Measurements from ENCODE around the gene ZCCHC7. TPM values are rescaled to one million over a fixed set of nuclear protein-coding genes. Genes with fewer than 3 reads are reported as not detected.
A peak's percentile ranks its signal among the peaks of the same experiment; 100 is the strongest.

The ZCCHC7 gene
- total RNA-seq, 2 donors from 2014 or later = 20.7 to 25.7 TPM

- Mint-ChIP-seq H3K36me3 (no peaks in the 10 kb centered on the region), H3K27me3 (no peaks in the 10 kb centered on the region), H3K9me3 (no peaks in the 10 kb centered on the region), H3K4me1 (ENCODE audit: low read depth in 2 of 2) (peaks cover 0 to 3% of the 10 kb centered on the region in 2 donors), H3K27ac (no peak overlapping the region), H3K4me3 (no peak overlapping the region)
- ATAC-seq = no peak
- no peak for DNase-seq (ENCODE audit: low spot score)
Measured at GRCh38 chr9:37329576-37329975, 209.2 kb downstream of the ZCCHC7 start.

- Mint-ChIP-seq H3K4me3 (no peak overlapping the region), H3K36me3 (no peaks in the 10 kb centered on the region), H3K9me3 (no peaks in the 10 kb centered on the region), H3K4me1 (ENCODE audit: low read depth in 2 of 2) (no peaks in the 10 kb centered on the region), H3K27me3 (no peaks in the 10 kb centered on the region), H3K27ac (peak overlapping the region in 1 of 2 donors; percentile 42)
- no peak for DNase-seq (ENCODE audit: low spot score)
- no peak for ATAC-seq
Measured at GRCh38 chr9:37331871-37332270, 211.5 kb downstream of the ZCCHC7 start.

- no peaks in the 10 kb centered on the region for H3K9me3 Mint-ChIP-seq
- no peak overlapping the region for H3K27ac Mint-ChIP-seq
- DNase-seq (ENCODE audit: low spot score) (no peak), ATAC-seq (no peak)
- no peaks in the 10 kb centered on the region for H3K27me3 Mint-ChIP-seq
- H3K4me3 Mint-ChIP-seq = no peak overlapping the region
- no peaks in the 10 kb centered on the region for H3K36me3 Mint-ChIP-seq
- no peaks in the 10 kb centered on the region for H3K4me1 Mint-ChIP-seq (ENCODE audit: low read depth in 2 of 2)
Measured at GRCh38 chr9:37332578-37332977, 212.2 kb downstream of the ZCCHC7 start.

- no peaks in the 10 kb centered on the region for H3K9me3 Mint-ChIP-seq
- no peaks in the 10 kb centered on the region for H3K27me3 Mint-ChIP-seq
- H3K36me3 Mint-ChIP-seq = no peaks in the 10 kb centered on the region
- no peak overlapping the region for H3K27ac Mint-ChIP-seq
- H3K4me1 Mint-ChIP-seq (ENCODE audit: low read depth in 2 of 2) = no peaks in the 10 kb centered on the region
- ATAC-seq = no peak
- DNase-seq (ENCODE audit: low spot score) = no peak
- no peak overlapping the region for H3K4me3 Mint-ChIP-seq
Measured at GRCh38 chr9:37333288-37333687, 212.9 kb downstream of the ZCCHC7 start.

- Mint-ChIP-seq H3K36me3 (no peaks in the 10 kb centered on the region), H3K27me3 (no peaks in the 10 kb centered on the region), H3K9me3 (no peaks in the 10 kb centered on the region), H3K27ac (no peak overlapping the region), H3K4me1 (ENCODE audit: low read depth in 2 of 2) (no peaks in the 10 kb centered on the region), H3K4me3 (no peak overlapping the region)
- no peak for DNase-seq (ENCODE audit: low spot score)
- no peak for ATAC-seq
Measured at GRCh38 chr9:37335238-37335637, 214.9 kb downstream of the ZCCHC7 start.

- H3K27ac Mint-ChIP-seq = no peak overlapping the region
- DNase-seq (ENCODE audit: low spot score) (no peak), ATAC-seq (no peak)
- no peaks in the 10 kb centered on the region for H3K27me3 Mint-ChIP-seq
- H3K9me3 Mint-ChIP-seq = no peaks in the 10 kb centered on the region
- H3K4me3 Mint-ChIP-seq = no peak overlapping the region
- no peaks in the 10 kb centered on the region for H3K36me3 Mint-ChIP-seq
- H3K4me1 Mint-ChIP-seq (ENCODE audit: low read depth in 2 of 2) = no peaks in the 10 kb centered on the region
Measured at GRCh38 chr9:37336150-37336549, 215.8 kb downstream of the ZCCHC7 start.

- Mint-ChIP-seq H3K4me1 (ENCODE audit: low read depth in 2 of 2) (no peaks in the 10 kb centered on the region), H3K9me3 (no peaks in the 10 kb centered on the region), H3K36me3 (no peaks in the 10 kb centered on the region), H3K27ac (no peak overlapping the region), H3K4me3 (no peak overlapping the region), H3K27me3 (no peaks in the 10 kb centered on the region)
- ATAC-seq (no peak), DNase-seq (ENCODE audit: low spot score) (no peak)
Measured at GRCh38 chr9:37337301-37337890, 217.0 kb downstream of the ZCCHC7 start.

- H3K27me3 Mint-ChIP-seq = no peaks in the 10 kb centered on the region
Measured at GRCh38 chr9:37338218-37338617, 217.8 kb downstream of the ZCCHC7 start.

GRCh38 chr9:37339923-37340322, 219.5 kb downstream of the ZCCHC7 start:
- DNase-seq (ENCODE audit: low spot score) (no peak), ATAC-seq (no peak)
- no peak overlapping the region for H3K27ac Mint-ChIP-seq
- no peaks in the 10 kb centered on the region for H3K9me3 Mint-ChIP-seq
- no peaks in the 10 kb centered on the region for H3K36me3 Mint-ChIP-seq
- H3K27me3 Mint-ChIP-seq = no peaks in the 10 kb centered on the region
- no peak overlapping the region for H3K4me3 Mint-ChIP-seq
- H3K4me1 Mint-ChIP-seq (ENCODE audit: low read depth in 2 of 2) = peaks cover 0 to under 1% of the 10 kb centered on the region in 2 donors

More at GRCh38 chr9:37338218-37338617, 217.8 kb downstream of the ZCCHC7 start:
- H3K36me3 Mint-ChIP-seq = no peaks in the 10 kb centered on the region
- no peaks in the 10 kb centered on the region for H3K4me1 Mint-ChIP-seq (ENCODE audit: low read depth in 2 of 2)
- no peak overlapping the region for H3K4me3 Mint-ChIP-seq
- DNase-seq (ENCODE audit: low spot score) (no peak), ATAC-seq (no peak)
- no peak overlapping the region for H3K27ac Mint-ChIP-seq
- H3K9me3 Mint-ChIP-seq = no peaks in the 10 kb centered on the region

- no peaks in the 10 kb centered on the region for H3K27me3 Mint-ChIP-seq
- no peak overlapping the region for H3K4me3 Mint-ChIP-seq
- peaks cover 0 to 3% of the 10 kb centered on the region in 2 donors for H3K4me1 Mint-ChIP-seq (ENCODE audit: low read depth in 2 of 2)
- no peak for DNase-seq (ENCODE audit: low spot score)
- H3K36me3 Mint-ChIP-seq = no peaks in the 10 kb centered on the region
- no peak overlapping the region for H3K27ac Mint-ChIP-seq
- ATAC-seq = no peak
- H3K9me3 Mint-ChIP-seq = no peaks in the 10 kb centered on the region
Measured at GRCh38 chr9:37340961-37341360, 220.6 kb downstream of the ZCCHC7 start.

- Mint-ChIP-seq H3K27ac (no peak overlapping the region), H3K27me3 (no peaks in the 10 kb centered on the region), H3K4me3 (no peak overlapping the region), H3K36me3 (no peaks in the 10 kb centered on the region), H3K4me1 (ENCODE audit: low read depth in 2 of 2) (peaks cover 0 to 3% of the 10 kb centered on the region in 2 donors), H3K9me3 (no peaks in the 10 kb centered on the region)
- no peak for ATAC-seq
- DNase-seq (ENCODE audit: low spot score) = no peak
Measured at GRCh38 chr9:37341704-37342103, 221.3 kb downstream of the ZCCHC7 start.

GRCh38 chr9:37342493-37342892, 222.1 kb downstream of the ZCCHC7 start:
- ATAC-seq (no peak), DNase-seq (ENCODE audit: low spot score) (no peak)
- H3K36me3 Mint-ChIP-seq = no peaks in the 10 kb centered on the region
- H3K4me1 Mint-ChIP-seq (ENCODE audit: low read depth in 2 of 2) = peaks cover 0 to 3% of the 10 kb centered on the region in 2 donors
- H3K27me3 Mint-ChIP-seq = no peaks in the 10 kb centered on the region
- no peak overlapping the region for H3K27ac Mint-ChIP-seq
- no peaks in the 10 kb centered on the region for H3K9me3 Mint-ChIP-seq
- H3K4me3 Mint-ChIP-seq = no peak overlapping the region

GRCh38 chr9:37342895-37343294, 222.5 kb downstream of the ZCCHC7 start:
- Mint-ChIP-seq H3K27me3 (no peaks in the 10 kb centered on the region), H3K27ac (no peak overlapping the region), H3K4me3 (no peak overlapping the region), H3K36me3 (no peaks in the 10 kb centered on the region), H3K9me3 (no peaks in the 10 kb centered on the region), H3K4me1 (ENCODE audit: low read depth in 2 of 2) (peaks cover 0 to 3% of the 10 kb centered on the region in 2 donors)
- ATAC-seq (no peak), DNase-seq (ENCODE audit: low spot score) (no peak)

GRCh38 chr9:37343724-37344123, 223.3 kb downstream of the ZCCHC7 start:
- Mint-ChIP-seq H3K4me1 (ENCODE audit: low read depth in 2 of 2) (peaks cover 0 to 3% of the 10 kb centered on the region in 2 donors), H3K9me3 (no peaks in the 10 kb centered on the region), H3K36me3 (no peaks in the 10 kb centered on the region), H3K27me3 (no peaks in the 10 kb centered on the region), H3K4me3 (no peak overlapping the region), H3K27ac (no peak overlapping the region)
- ATAC-seq = no peak
- no peak for DNase-seq (ENCODE audit: low spot score)

GRCh38 chr9:37345038-37345437, 224.7 kb downstream of the ZCCHC7 start:
- no peaks in the 10 kb centered on the region for H3K36me3 Mint-ChIP-seq
- peaks cover 0 to 3% of the 10 kb centered on the region in 2 donors for H3K4me1 Mint-ChIP-seq (ENCODE audit: low read depth in 2 of 2)
- H3K27me3 Mint-ChIP-seq = no peaks in the 10 kb centered on the region
- H3K9me3 Mint-ChIP-seq = no peaks in the 10 kb centered on the region
- no peak for ATAC-seq
- H3K27ac Mint-ChIP-seq = no peak overlapping the region
- H3K4me3 Mint-ChIP-seq = no peak overlapping the region
- no peak for DNase-seq (ENCODE audit: low spot score)
